Natural killer cell treated with Interleukin-12 subunit alpha and Interleukin-12 subunit beta and Interleukin-15 and Interleukin-18, amount 100 ng/mL, for 72 hours (primary cell): ENCODE measurements around the gene NOL7. TPM values are rescaled to one million over a fixed set of nuclear protein-coding genes. Genes with fewer than 3 reads are reported as not detected.

ENCODE experiments used
- ATAC-seq, 2 donors: fragments of 150-1000 bp; cut with Tn5 transposase in 1 of 2; sonication (Bioruptor Pico), chemical (Tn5 transposase) in 1 of 2; 2 replicates each; pipeline ENCODE4 v1.10.0; 2021
- DNase-seq: peaks from one replicate; pipeline ENCODE4 v3.0.0; 2022; ENCODE audit warnings: low spot score
- H3K27ac Mint-ChIP-seq, 2 donors: 1 replicate in 1 of 2; 2 replicates in 1 of 2; pipeline ENCODE4 v1.8.0; 2022; ENCODE audit warnings: mixed read lengths in 2 of 2, mild to moderate bottlenecking in 1 of 2, moderate library complexity in 1 of 2
- H3K27me3 Mint-ChIP-seq, 2 donors: 1 replicate in 1 of 2; 2 replicates in 1 of 2; pipeline ENCODE4 v1.8.0; 2022; ENCODE audit warnings: mixed read lengths in 2 of 2
- H3K36me3 Mint-ChIP-seq: one replicate; pipeline ENCODE4 v1.8.0; 2022; ENCODE audit warnings: mixed read lengths
- H3K4me1 Mint-ChIP-seq, 2 donors: 1 replicate in 1 of 2; 2 replicates in 1 of 2; pipeline ENCODE4 v1.8.0; 2022; ENCODE audit warnings: low read depth in 2 of 2, mixed read lengths in 2 of 2, mild to moderate bottlenecking in 1 of 2
- H3K4me3 Mint-ChIP-seq: one replicate; pipeline ENCODE4 v1.8.0; 2022; ENCODE audit warnings: mixed read lengths
- H3K9me3 Mint-ChIP-seq: 2 replicates; pipeline ENCODE4 v1.8.0; 2022; ENCODE audit warnings: mixed read lengths
- total RNA-seq, 2 donors: library from RNA; stranded (reverse); gene quantifications; one replicate each; pipeline ENCODE4 v1.2.3, GENCODE V29; 2022

Gene NOL7
- total RNA-seq, 2 donors from 2014 or later: 62.6 to 102 TPM

GRCh38 chr6:13668291-13668928 is 53.3 kb downstream of the NOL7 start:
- DNase-seq: no peak
- H3K9me3 Mint-ChIP-seq: no peaks in the 10 kb centered on the region
- ATAC-seq: peak; percentile 67 to 80
- H3K27ac Mint-ChIP-seq: peak overlapping the region; percentile 30 to 70
- H3K4me1 Mint-ChIP-seq: peaks cover 62 to 82% of the 10 kb centered on the region in 2 donors
- H3K4me3 Mint-ChIP-seq: peak overlapping the region; percentile 66
- no peaks in the 10 kb centered on the region for H3K27me3 Mint-ChIP-seq
- H3K36me3 Mint-ChIP-seq: peaks cover 6% of the 10 kb centered on the region

- DNase-seq (no peak), ATAC-seq (no peak)
- Mint-ChIP-seq H3K27me3 (no peaks in the 10 kb centered on the region), H3K4me3 (peak overlapping the region; percentile 66), H3K36me3 (peaks cover 6% of the 10 kb centered on the region), H3K4me1 (peaks cover 60 to 84% of the 10 kb centered on the region in 2 donors), H3K9me3 (no peaks in the 10 kb centered on the region), H3K27ac (peak overlapping the region; percentile 30 to 70)
These were observed 54.3 kb downstream of the NOL7 start for GRCh38 chr6:13669476-13669875.

Other genes with a start within 250 kb of the NOL7 start
- 10 to 100 TPM in 1 of 2 donors, 1 to 10 TPM in 1; 9.7 to 12.1 TPM for gene GFOD1, start 127.7 kb upstream of the NOL7 start, total RNA-seq
- gene SIRT5, start 40.7 kb upstream of the NOL7 start, total RNA-seq: 1 to 10 TPM; 4.7 to 6.9 TPM
- gene RANBP9, start 96.5 kb downstream of the NOL7 start, total RNA-seq: 10 to 100 TPM; 49.2 to 61.1 TPM
- 10 to 100 TPM; 23.4 to 42.9 TPM for gene MCUR1, start 199.2 kb downstream of the NOL7 start, total RNA-seq